HepG2 (cell line): ENCODE measurements around the gene RSAD2. TPM values are rescaled to one million over a fixed set of nuclear protein-coding genes. Genes with fewer than 3 reads are reported as not detected.

ENCODE experiments used
- ATAC-seq: fragments of 200-7000 bp; cut with Tn5 transposase; 3 replicates; pipeline ENCODE4 v1.9.1; 2020; ENCODE audit warnings: mild to moderate bottlenecking, moderate library complexity
- BruUV-seq: library from RNA; stranded (reverse); fragments of 400-500 nt; replicated peaks from 2 replicates; lab custom pipeline; 2021; lab: Mats Ljungman, UMichigan
- CTCF ChIA-PET: fragments of 300-600 bp; formaldehyde crosslinking; extraction: SDS; loops from one replicate; lab custom pipeline; 2021; ENCODE audit warnings: low total read pairs, inconsistent platforms, low intra/inter-chr PET ratio; lab: Yijun Ruan, JAX
- POLR2A ChIA-PET: fragments of 350-600 bp; sonication (Branson Sonifier 250); formaldehyde crosslinking; loops from one replicate; lab custom pipeline; 2020; ENCODE audit warnings: antibody characterized with exemption, inconsistent platforms; lab: Yijun Ruan, JAX
- DNase-seq: peaks from one replicate; pipeline ENCODE4 v3.0.0-alpha.2; 2015; ENCODE audit warnings: low spot score
- FAIRE-seq: peaks from 3 replicates; lab custom pipeline; 2011; peaks lifted over from hg19 to GRCh38; lab: Jason Lieb, UNC
- H2AFZ ChIP-seq: one replicate; pipeline ENCODE4 v1.6.1; 2011; ENCODE audit warnings: low read length, inconsistent platforms
- H3K27ac ChIP-seq: fragments of 300-600 bp; 3 replicates; pipeline ENCODE4 v1.8.0; 2011; ENCODE audit warnings: mixed run types, mild to moderate bottlenecking, mixed read lengths, low read length, inconsistent platforms; ENCODE audit not compliant: insufficient read depth; ENCODE audit errors: extremely low read length
- H3K27me3 ChIP-seq, 2 experiments: fragments of 200-600 bp in 1 of 2; 2 replicates in 1 of 2; 3 replicates in 1 of 2; pipeline versions ENCODE4 v1.6.0 to v1.8.0; 2011; ENCODE audit warnings: low read length in 2 of 2, mild to moderate bottlenecking in 2 of 2, moderate library complexity in 2 of 2, inconsistent platforms in 1 of 2; ENCODE audit not compliant: insufficient read depth in 2 of 2, control insufficient read depth in 1 of 2
- H3K36me3 ChIP-seq, 2 experiments: fragments of 200-600 bp in 1 of 2; replicated peaks in 1 of 2; 2 replicates in 1 of 2; 3 replicates in 1 of 2; pipeline versions ENCODE4 v1.5.1 to v1.8.0; 2011; ENCODE audit warnings: low read length in 2 of 2, inconsistent platforms in 1 of 2; ENCODE audit not compliant: insufficient read depth in 2 of 2, control insufficient read depth in 1 of 2
- H3K4me1 ChIP-seq: 2 replicates; pipeline ENCODE4 v1.5.1; 2012; ENCODE audit warnings: low read length, inconsistent platforms; ENCODE audit not compliant: insufficient read depth
- H3K4me2 ChIP-seq: 2 replicates; pipeline ENCODE4 v1.6.0; 2011; ENCODE audit warnings: low read depth, low read length, inconsistent platforms
- H3K4me3 ChIP-seq, 3 experiments: fragments of 200-600 bp in 1 of 3; sonication (generic), shearing (Covaris generic) in 1 of 3; replicated peaks in 1 of 3; 2 replicates each; pipeline ENCODE4 v1.5.1; 2011 to 2016; ENCODE audit warnings: low read length in 3 of 3, inconsistent platforms in 2 of 3, low read depth in 2 of 3, mild to moderate bottlenecking in 2 of 3, control low read depth in 1 of 3, mixed read lengths in 1 of 3; ENCODE audit not compliant: insufficient read depth in 1 of 3
- H3K79me2 ChIP-seq: one replicate; pipeline ENCODE4 v1.6.1; 2011; ENCODE audit warnings: low read length, inconsistent platforms; ENCODE audit not compliant: insufficient read depth
- H3K9ac ChIP-seq: 2 replicates; pipeline ENCODE4 v1.6.0; 2011; ENCODE audit warnings: mild to moderate bottlenecking, low read depth, low read length, inconsistent platforms; ENCODE audit not compliant: insufficient read depth
- H3K9me3 ChIP-seq: 2 replicates; pipeline ENCODE4 v1.5.1; 2012; ENCODE audit warnings: mild to moderate bottlenecking, low read length
- H4K20me1 ChIP-seq: 2 replicates; pipeline ENCODE4 v1.6.0; 2011; ENCODE audit warnings: inconsistent platforms, mild to moderate bottlenecking, low read length, moderate library complexity; ENCODE audit not compliant: insufficient read depth
- ARNT2 ChIP-seq: sonication (generic); formaldehyde crosslinking; IDR thresholded peaks from 2 replicates; pipeline ENCODE4 v1.8.0; 2022; ENCODE audit warnings: mild to moderate bottlenecking, low read depth, missing genetic modification reagents, moderate library complexity
- ATF3 ChIP-seq: sonication (generic); formaldehyde crosslinking; IDR thresholded peaks from 2 replicates; pipeline ENCODE4 v1.4.0; 2020; ENCODE audit warnings: missing genetic modification reagents
- CCAR2 ChIP-seq: fragments of 200-400 bp; formaldehyde crosslinking; optimal IDR thresholded peaks from 2 replicates; pipeline ENCODE3; 2018; ENCODE audit warnings: low read depth, mild to moderate bottlenecking, low read length, moderate library complexity
- E2F5 ChIP-seq: sonication (generic); formaldehyde crosslinking; conservative IDR thresholded peaks from 2 replicates; pipeline ENCODE4 v1.4.0; 2020; ENCODE audit warnings: missing genetic modification reagents
- NONO ChIP-seq, 2 experiments: fragments of 450-650 bp in 1 of 2; sonication (generic) in 1 of 2; formaldehyde crosslinking in 1 of 2; IDR thresholded peaks in 1 of 2; conservative IDR thresholded peaks in 1 of 2; 2 replicates each; pipeline versions ENCODE4 v1.6.1 to v1.8.0; 2017 to 2022; ENCODE audit warnings: mild to moderate bottlenecking in 1 of 2, missing genetic modification reagents in 1 of 2, moderate library complexity in 1 of 2
- PHF21A ChIP-seq: sonication (generic); formaldehyde crosslinking; IDR thresholded peaks from 2 replicates; pipeline ENCODE4 v1.5.0; 2020; ENCODE audit warnings: mild to moderate bottlenecking, missing genetic modification reagents
- RELA ChIP-seq: sonication (generic); formaldehyde crosslinking; IDR thresholded peaks from 2 replicates; pipeline ENCODE4 v1.4.0; 2020; ENCODE audit warnings: missing genetic modification reagents
- SNAPC5 ChIP-seq: sonication (generic); formaldehyde crosslinking; IDR thresholded peaks from 2 replicates; pipeline ENCODE4 v1.8.1; 2023; ENCODE audit warnings: mild to moderate bottlenecking, missing genetic modification reagents, borderline replicate concordance
- ZNF230 ChIP-seq: sonication (generic); formaldehyde crosslinking; IDR thresholded peaks from 2 replicates; pipeline ENCODE4 v1.4.0; 2020; ENCODE audit warnings: mild to moderate bottlenecking, missing genetic modification reagents
- ZNF292 ChIP-seq: sonication (generic); formaldehyde crosslinking; IDR thresholded peaks from 2 replicates; pipeline ENCODE4 v1.8.1; 2022; ENCODE audit warnings: mild to moderate bottlenecking, low read depth, missing genetic modification reagents, borderline replicate concordance
- ZNF318 ChIP-seq: sonication (generic); formaldehyde crosslinking; IDR thresholded peaks from 2 replicates; pipeline ENCODE4 v1.4.0; 2020; ENCODE audit warnings: mild to moderate bottlenecking, missing genetic modification reagents
- ZNF432 ChIP-seq: sonication (generic); formaldehyde crosslinking; IDR thresholded peaks from 2 replicates; pipeline ENCODE4 v1.5.0; 2020; ENCODE audit warnings: missing genetic modification reagents, mild to moderate bottlenecking, borderline replicate concordance
- ZNF546 ChIP-seq: sonication (generic); formaldehyde crosslinking; conservative IDR thresholded peaks from 2 replicates; pipeline ENCODE4 v1.8.1; 2023; ENCODE audit warnings: mild to moderate bottlenecking, missing genetic modification reagents
- ZNF597 ChIP-seq: sonication (generic); formaldehyde crosslinking; IDR thresholded peaks from 2 replicates; pipeline ENCODE4 v1.5.0; 2020; ENCODE audit warnings: missing genetic modification reagents
- WGBS: methylation state at CpG from one replicate; pipeline ENCODE4 v1.1.6; 2017; ENCODE audit warnings: low lambda C conversion rate; 5-methylcytosine and 5-hydroxymethylcytosine counted together
- in situ Hi-C: cut with HindIII; loops from 2 replicates; pipeline ENCODE4 v1.10.0; 2017; ENCODE audit warnings: low pct_unique_long_range_greater_than_20kb; ENCODE audit not compliant: extremely low pct_ligation_motif_present
- intact Hi-C: fragments of 100-400 bp; cut with micrococcal nuclease; formaldehyde crosslinking; loops from one replicate; pipeline ENCODE4 v1.10.0; 2022; ENCODE audit not compliant: unreplicated experiment
- polyA plus RNA-seq, 8 experiments: library from polyadenylated mRNA; depleted of rRNA in 3 of 8; stranded (reverse) in 7 of 8; unstranded in 1 of 8; fragments of >200 nt; fragmentation: Illumina TruSeq in 4 of 8; extraction: Trizol in 4 of 8; gene quantifications; 2 replicates each; pipeline versions ENCODE4 v1.2.1 to v1.2.3, GENCODE V29; 2011 to 2016; ENCODE audit warnings: low read depth in 4 of 8, missing spikeins in 1 of 8, mixed read lengths in 1 of 8; ENCODE audit not compliant: insufficient read depth in 1 of 8
- total RNA-seq, 5 experiments: library from RNA; depleted of rRNA; stranded (reverse); fragments of >200 nt; fragmentation: Illumina TruSeq; extraction: Trizol; gene quantifications; 2 replicates each; pipeline ENCODE4 v1.2.3, GENCODE V29; 2016; ENCODE audit warnings: low read depth in 1 of 5

The RSAD2 gene
- total and polyA plus RNA-seq, 2 of the 13 experiments (the other 11 are each of a cell fraction or from before 2014, with no cell fraction given) = 0.11 TPM; not detected in 1

- no peaks in the 10 kb centered on the region for H3K36me3 ChIP-seq
- no peak for FAIRE-seq
- no peaks in the 10 kb centered on the region for H4K20me1 ChIP-seq
- H3K4me3 ChIP-seq = no peak overlapping the region
- POLR2A ChIA-PET = no interaction called here
- H3K4me2 ChIP-seq = no peak overlapping the region
- DNase-seq = no peak
- no peaks in the 10 kb centered on the region for H3K79me2 ChIP-seq
- H3K27me3 ChIP-seq = peaks cover 0 to 22% of the 10 kb centered on the region in 2 experiments; a peak in 2 of 5 replicates
- ATAC-seq = no peak
- no peak overlapping the region for H2AFZ ChIP-seq
- no TSS peak for BruUV-seq
- H3K9ac ChIP-seq = no peak overlapping the region
- 43% methylated on average over 2 of the region's 2 CpGs for WGBS
- CTCF ChIA-PET = no interaction called here
- H3K4me1 ChIP-seq = peaks cover 3% of the 10 kb centered on the region; the same call in 1 of the 2 replicates
- intact Hi-C loops (no loop called here), in situ Hi-C loops (no loop called here)
- no peak overlapping the region for H3K27ac ChIP-seq
- H3K9me3 ChIP-seq = no peaks in the 10 kb centered on the region
- no peak for TF ChIP-seq ZNF546 (CRISPR knock-in tag)
- TF ChIP-seq ZNF432 (CRISPR knock-in tag) = no peak
- no peak for TF ChIP-seq ZNF318 (CRISPR knock-in tag)
- no peak for TF ChIP-seq ATF3 (CRISPR knock-in tag)
- no peak for TF ChIP-seq RELA (CRISPR knock-in tag)
- no peak for TF ChIP-seq SNAPC5
- TF ChIP-seq ARNT2 (CRISPR knock-in tag) = no peak
- no peak for TF ChIP-seq PHF21A (CRISPR knock-in tag)
- TF ChIP-seq ZNF230 (CRISPR knock-in tag) = no peak
- TF ChIP-seq ZNF292 = no peak
- no peak for TF ChIP-seq ZNF597
- TF ChIP-seq NONO (IDR thresholded peaks at IDR 0.05) = no peak
- TF ChIP-seq NONO (CRISPR knock-in tag; conservative IDR thresholded peaks at IDR 0.05) = no peak
- TF ChIP-seq E2F5 (CRISPR knock-in tag) = no peak
- no peak for TF ChIP-seq CCAR2
Observed at GRCh38 chr2:6872394-6872793, 5.2 kb upstream of the RSAD2 start.
